HG03520 (cell line): ENCODE results near the gene EGFR.

ENCODE experiments used
- ATAC-seq: cut with Tn5 transposase; IDR thresholded peaks from one replicate; pipeline ENCODE4 v1.9.1; 2021; ENCODE audit warnings: mild to moderate bottlenecking, moderate library complexity; ENCODE audit not compliant: unreplicated experiment

EGFR gene

DNA sequence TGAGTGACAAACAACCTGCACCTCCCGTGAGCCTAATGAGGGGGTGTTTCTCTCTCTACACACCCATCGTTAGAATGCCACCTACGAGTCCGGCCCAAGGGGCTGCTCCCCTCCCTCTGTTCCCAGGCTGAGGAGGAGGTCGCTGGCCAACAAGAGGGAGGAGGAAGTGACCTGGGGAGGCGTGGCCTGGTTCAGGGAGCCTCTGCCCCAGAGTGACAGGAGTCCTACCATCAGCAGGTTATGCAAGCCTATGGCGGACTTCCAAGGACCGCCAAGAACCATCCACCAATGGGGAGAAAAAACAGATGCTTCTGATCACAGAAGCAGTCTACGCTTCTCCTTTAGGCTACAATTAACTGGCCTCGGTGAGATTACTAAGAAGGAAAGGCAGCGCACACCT lies 12.3 kb upstream of the EGFR start:
- ATAC-seq, result no peak

DNA sequence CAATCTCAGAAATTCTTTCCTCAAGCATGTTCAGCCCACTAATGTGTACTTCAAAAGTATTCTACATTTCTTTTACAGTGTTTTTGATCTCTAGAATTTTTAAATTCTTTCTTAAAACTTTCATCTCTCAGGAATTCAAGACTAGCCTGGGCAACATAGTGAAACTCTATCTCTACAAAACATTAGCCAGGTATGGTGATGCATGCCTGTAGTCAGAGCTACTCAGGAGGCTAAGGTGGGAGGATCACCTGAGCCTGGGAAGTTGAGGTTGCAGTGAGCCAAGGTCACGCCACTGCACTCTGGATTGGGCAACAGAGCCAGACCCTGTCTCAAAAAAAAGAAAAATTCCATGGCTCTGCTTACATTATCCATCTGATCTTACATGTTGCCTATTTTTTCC lies 5.0 kb upstream of the EGFR start:
- ATAC-seq, result no peak

DNA sequence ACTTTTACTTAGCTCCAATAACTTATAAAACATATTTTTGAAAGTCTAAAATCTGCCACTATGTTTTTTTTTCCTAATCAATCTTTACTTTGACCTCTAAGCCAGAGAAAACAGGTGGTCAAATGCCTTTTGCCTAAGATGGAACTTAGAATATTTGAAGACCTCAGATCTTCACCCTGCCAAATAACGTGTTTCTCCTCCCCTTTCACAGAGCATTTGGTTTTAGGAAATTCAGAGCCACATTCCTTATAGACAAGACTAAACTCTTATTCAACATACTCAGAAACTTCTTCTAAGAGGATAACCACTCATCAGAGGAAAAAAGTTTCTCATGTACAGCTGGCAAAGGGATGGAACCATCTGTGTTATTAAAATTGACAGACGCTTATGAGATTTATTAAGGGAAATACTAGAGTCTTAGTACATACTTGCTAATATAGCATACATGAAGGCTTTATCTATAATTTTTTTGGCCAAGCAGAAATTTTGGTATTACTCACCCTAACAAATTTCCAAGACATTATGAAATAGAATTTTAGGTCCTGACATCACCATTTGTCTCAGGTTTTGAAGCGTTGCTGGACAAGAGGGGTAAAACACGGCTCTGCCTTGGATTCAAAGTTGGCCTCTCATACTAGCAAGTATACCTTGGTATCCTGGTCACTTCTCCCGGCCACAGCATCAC lies 2.6 kb upstream of the EGFR start:
- no peak for ATAC-seq

DNA sequence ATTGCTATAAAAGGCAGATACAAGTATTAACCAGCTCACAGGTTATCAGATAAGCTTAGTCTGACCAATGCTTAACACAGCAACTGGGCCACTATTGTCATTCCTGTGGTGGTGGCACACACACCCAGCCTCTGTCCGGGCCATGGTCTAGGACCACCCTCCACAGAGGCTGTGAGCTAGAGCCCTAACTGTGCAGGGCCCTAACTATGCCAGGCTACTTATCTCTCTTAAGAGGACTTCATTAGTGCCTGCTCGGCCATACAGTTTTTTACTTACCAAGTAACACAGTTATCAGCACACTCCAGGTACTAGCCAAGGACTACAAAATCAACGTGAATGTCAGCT lies 2.1 kb upstream of the EGFR start:
- ATAC-seq, result no peak

DNA sequence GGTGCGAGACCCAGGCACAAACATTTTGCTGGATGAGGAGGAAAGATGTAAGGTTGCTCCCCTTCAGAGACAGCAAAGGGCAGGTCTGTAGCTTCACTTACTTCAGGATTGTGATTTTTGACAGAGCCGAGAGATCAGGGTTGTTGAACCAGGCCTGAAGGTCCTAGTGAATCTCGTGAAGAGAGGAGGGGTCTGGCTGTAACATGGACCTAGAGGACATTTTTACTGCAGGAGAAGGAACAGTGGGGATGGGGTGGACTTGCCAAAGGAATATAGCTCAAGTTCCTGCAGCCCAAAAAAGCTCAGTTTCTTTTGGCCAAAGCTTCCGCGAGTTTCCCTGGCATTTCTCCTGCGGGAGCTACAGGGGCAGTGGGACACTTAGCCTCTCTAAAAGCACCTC lies 976 bp upstream of the EGFR start:
- no peak for ATAC-seq

DNA sequence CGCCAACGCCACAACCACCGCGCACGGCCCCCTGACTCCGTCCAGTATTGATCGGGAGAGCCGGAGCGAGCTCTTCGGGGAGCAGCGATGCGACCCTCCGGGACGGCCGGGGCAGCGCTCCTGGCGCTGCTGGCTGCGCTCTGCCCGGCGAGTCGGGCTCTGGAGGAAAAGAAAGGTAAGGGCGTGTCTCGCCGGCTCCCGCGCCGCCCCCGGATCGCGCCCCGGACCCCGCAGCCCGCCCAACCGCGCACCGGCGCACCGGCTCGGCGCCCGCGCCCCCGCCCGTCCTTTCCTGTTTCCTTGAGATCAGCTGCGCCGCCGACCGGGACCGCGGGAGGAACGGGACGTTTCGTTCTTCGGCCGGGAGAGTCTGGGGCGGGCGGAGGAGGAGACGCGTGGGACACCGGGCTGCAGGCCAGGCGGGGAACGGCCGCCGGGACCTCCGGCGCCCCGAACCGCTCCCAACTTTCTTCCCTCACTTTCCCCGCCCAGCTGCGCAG lies 424 bp downstream of the EGFR start:
- ATAC-seq, result no peak

DNA sequence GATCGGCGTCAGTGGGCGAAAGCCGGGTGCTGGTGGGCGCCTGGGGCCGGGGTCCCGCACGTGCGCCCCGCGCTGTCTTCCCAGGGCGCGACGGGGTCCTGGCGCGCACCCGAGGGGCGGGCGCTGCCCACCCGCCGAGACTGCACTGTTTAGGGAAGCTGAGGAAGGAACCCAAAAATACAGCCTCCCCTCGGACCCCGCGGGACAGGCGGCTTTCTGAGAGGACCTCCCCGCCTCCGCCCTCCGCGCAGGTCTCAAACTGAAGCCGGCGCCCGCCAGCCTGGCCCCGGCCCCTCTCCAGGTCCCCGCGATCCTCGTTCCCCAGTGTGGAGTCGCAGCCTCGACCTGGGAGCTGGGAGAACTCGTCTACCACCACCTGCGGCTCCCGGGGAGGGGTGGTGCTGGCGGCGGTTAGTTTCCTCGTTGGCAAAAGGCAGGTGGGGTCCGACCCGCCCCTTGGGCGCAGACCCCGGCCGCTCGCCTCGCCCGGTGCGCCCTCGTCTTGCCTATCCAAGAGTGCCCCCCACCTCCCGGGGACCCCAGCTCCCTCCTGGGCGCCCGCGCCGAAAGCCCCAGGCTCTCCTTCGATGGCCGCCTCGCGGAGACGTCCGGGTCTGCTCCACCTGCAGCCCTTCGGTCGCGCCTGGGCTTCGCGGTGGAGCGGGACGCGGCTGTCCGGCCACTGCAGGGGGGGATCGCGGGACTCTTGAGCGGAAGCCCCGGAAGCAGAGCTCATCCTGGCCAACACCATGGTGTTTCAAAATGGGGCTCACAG lies 1.1 kb downstream of the EGFR start:
- no peak for ATAC-seq

DNA sequence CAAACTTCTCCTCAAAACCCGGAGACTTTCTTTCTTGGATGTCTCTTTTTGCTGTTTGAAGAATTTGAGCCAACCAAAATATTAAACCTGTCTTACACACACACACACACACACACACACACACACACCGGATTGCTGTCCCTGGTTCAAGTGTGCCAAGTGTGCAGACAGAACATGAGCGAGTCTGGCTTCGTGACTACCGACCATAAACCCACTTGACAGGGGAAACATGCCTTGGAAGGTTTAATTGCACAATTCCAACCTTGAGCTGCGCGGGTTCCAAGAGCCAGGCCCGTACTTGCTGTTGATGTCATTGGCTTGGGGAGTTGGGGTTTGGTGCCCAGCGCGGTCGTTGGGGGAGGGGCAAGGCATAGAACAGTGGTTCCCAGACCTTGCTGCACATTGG lies 1.7 kb downstream of the EGFR start:
- ATAC-seq, result no peak

DNA sequence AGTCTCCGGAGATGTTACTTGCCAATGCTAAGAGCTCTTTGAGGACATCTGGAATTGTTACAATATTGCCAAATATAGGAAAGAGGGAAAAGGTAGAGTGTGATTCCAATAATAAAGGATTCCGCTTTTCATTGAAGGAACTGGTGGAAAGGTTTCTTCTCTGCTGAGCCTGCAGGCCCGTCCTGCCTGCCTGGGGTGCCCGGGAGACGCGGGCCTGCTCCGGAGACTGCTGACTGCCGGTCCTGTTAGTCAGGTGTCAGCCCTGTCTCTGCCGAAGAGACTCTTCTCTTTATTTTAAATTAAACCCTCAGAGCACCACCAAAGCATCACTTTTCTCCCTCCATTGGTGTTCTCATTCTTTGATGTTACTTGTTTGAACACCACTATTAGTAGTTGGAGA lies 2.2 kb downstream of the EGFR start:
- no peak for ATAC-seq

DNA sequence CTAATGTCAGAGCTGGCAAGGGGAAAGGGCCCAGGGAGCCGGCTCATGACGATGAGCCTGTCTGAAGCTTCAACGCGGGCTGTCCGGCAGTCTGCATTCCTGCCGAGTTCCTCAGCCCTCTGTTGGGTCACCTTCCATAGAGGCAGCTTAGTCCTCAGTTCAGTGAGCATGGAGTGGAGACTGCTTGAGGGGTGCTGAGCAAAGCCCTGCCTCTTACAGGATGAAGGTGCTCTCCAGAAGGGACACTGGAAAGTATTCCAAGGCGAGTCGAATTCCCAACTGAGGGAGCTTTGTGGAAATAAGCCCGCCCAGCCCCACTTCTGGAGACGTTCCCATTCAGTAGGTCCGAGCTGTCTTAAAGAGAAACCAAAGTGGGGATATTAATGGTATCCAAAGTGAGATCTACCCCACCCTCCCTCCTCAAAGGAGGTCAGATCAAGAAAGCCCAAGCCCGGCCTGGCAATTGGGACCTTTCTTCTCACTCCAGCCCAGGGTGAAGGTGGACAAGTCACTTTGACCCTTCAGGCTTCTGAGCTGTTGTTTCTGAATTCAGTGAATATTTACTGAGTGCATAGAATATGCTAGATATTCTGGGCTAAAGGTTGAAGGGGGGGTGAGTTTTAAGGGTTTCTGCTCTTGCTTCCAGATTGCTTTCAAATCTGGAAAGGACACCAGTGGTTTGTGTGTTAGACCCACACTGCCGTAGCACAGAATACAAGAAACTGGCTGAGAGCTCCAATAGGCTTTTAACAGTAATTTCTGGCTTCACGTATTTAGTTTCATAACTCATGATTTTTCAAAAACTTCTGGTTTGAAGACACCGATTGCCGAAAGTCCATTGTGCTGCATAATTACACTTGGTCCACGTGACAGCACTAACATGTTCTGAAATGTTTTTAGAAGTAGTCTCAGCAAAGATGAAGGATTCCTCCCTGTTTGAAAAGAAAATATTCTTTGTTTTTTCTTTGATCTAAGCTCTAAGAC lies 3.5 kb downstream of the EGFR start:
- no peak for ATAC-seq

DNA sequence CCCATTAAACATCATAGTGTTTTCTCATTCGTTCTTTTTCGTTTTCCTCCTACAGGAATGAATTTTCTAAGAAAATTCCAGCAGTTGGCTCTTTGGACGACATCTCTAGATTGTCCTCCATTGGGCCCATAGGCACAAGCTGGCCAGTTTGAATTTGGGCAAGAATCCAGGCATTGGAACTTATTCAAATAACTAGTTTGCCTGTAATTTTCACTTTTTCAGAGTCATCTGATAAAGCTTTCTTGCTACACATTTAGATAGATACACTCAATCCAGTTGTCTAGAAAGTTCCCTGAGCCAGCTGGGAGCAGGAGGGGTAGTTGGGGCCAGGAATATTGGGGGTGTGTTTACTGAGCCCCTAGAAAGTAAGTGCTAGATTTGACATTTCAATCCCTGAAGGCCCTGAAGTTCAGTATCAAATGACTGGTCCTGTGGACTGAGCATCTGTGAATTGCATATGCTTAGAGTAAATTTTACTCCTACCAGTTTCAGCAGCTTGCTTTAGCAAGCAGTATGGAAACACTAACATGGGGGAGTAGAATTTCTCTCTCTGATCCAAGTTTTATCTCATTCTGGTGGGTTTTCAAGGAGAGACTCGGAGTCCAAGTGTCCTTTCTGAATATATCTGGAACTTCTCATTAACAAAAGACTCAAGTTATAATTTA lies 5.2 kb downstream of the EGFR start:
- ATAC-seq, result no peak

DNA sequence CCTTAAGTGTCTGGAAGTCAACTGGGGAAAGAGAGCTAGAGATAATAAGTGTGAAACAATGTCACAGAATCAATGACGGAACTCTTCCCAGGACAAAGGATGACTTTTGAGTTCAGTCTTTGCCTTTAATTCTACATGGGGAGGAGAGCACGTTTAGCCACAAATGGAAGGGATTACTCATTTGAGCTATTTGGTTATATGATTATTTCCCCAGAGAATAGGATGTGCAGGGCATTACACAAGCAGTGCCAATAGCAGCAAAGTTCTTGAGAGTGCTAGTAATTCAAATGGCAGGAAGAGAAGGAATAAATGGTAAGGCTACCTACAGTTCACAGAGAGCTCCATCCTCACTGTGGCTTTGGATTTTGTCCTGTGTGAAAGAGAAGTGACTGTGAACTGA lies 6.0 kb downstream of the EGFR start:
- no peak for ATAC-seq

DNA sequence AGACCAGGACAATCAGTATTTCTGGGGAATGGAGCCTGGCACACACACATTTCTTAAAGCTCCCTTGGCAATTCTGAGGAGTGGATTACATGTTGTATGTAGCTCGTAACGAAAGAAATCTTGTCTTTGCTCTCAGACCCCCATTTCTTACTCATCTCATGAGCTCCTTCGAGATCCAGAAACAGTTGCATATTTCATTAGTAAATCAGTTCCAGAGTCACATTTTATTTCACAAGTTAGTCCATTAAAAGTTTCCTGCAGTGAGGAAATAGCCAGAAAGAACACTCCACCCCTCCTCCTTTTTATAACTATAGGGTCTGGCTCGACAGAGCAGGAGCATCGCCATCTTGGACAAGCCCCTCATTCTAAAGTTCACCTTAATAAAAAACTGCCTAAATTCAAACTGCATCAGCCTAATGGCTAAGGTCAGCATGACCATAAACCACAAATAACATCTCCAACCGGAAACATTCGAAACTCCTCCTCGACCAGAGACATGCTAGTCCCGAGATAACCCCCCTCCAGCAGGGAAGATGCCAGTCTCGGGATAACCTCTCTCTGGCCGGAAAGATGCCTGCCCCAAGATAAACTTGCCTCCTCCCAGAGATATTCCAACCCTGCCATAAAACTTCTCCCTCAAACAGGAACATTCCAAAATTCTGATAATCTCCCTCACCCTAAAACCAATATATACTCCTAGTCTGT lies 7.4 kb downstream of the EGFR start:
- ATAC-seq, result no peak

DNA sequence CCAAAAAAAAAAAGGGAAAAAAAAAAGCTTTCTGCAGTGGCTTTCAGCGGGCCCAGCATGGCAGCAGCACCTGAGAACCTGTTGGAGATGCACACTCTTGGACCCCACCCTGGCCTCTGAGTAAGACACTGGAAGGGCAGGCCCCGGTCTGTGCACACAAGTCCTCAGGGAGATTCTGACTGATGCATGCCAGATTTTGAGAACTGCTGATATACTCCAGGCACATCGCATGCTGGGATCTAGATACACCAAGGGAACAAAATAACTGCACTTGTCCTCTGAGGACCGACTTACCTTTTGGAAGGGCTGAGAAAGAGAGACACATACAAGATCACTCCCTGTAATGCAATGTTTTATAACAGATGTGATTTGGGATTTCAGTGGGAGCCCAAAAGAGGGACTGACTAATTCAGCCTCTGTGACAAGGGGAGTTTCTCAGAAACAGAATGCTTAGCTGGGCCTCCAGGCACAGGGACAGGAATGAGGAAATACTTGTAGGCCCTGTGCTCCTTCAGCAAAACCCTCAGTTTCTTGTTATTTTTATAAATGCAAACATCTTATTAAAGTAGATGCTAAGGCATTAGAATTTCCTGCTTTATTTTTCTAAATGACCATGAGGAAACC lies 8.2 kb downstream of the EGFR start:
- ATAC-seq, result no peak

DNA sequence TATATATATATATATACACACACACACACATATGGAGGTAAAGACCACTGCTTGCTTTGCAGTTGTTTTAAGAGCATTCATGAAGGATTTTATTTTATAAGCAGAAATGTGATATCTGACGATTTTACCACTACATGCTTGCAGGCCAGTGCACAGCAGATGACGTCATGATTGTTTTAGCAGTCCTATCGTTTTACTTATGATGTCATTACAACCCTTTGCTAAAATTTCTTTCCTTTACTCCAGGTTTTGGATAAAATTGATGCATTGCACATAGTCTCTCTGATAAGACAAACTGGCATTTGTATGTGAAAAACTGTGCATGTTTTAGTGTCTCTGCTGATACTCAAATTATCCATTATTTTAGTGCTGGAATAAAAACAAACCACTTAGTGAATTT lies 9.2 kb downstream of the EGFR start:
- no peak for ATAC-seq

DNA sequence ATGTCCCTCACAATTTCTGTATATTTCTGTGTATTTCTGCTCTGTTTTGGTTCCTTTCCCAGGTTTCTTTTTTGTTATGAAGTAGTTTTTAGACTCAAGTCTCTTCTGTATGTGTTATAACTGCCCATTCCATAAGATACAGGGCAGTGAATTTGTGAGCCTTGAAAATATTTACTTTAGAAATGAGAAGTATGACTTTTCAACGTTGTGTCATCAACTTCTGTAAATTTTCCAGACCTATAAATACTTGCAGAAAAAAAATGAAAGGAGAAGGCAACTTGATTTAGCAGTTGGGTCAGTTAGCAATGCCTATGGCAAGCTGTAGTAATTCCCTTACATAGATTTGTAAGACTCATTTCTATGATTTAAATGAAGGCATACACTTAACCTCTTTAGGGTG lies 11.5 kb downstream of the EGFR start:
- ATAC-seq, result no peak

DNA sequence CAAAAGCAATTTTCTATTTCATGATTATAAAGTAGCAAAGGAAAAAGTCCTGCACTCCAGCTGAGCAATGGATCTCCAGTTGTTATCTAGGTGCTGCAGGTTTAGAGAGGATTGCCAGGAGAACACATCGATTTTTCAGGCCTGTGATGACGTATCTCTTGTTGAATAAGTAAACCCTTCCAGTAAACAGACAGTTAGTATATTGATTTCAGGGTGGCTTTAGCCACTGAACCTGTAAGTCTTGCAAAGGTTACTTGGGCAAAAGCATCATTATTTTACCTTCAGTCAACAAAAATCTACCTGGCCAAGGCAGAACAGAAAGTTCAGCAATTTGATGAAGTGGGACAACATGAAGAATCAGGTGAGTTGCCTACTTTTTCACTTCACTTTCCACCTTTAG lies 12.3 kb downstream of the EGFR start:
- ATAC-seq, result no peak

DNA sequence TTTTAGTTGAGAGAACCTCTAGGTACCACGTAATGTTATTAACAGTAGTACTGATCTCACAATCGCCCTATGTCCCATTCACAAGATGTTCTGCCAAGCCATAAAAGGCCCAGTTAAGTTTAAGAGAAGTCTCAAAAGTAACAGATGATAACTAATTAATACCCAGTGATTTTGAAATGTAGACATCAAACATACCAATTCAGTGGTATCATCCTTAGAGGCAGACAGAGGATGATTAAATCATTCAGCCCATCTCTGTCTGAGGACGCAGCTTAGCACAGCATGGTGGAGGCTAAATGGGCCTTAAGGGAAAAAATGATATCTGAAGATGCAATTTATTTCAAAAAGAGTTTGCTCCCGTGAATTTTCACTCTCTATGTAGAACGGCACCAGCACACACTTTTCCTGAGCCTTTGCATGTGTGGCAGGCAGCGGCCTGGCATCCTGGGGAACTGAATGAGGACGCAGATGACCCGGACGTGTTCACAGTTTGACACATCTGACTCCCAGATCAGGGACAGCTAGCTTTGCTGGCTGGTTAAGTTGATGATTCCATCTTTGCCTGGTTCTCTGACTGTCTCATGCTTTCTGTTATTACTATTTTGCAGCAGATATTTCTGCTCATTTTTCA lies 13.4 kb downstream of the EGFR start:
- ATAC-seq, result no peak

DNA sequence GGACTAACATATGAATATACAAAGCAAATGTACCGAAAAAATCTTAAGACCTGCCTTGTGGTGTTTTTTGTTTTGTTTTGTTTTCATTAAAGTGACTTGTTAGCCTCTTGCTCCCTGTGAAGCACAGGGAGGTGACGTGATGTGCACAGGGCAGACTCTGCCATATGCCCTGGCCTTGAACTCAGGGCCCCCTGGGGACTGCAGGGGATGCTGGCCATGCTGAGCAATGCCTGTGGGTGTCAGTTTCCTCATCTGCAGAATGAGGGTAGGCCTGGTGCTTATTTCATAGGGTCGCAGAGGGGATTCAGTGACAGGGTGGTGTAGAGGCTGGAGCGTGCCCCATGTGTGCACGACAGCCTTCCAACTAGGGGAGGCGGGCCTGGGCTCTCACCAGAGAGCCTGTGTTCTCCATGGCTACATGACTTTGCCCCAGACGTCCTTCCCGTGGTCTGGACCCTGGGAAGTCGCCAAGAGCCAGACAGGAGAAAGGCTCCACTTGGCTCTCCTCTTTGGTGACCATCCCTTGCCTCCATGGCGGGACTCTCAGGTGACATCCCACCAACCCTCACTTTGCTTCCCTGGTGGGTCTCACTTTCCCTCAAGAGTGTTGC lies 14.5 kb downstream of the EGFR start:
- ATAC-seq, result no peak
